Lower leg skin (tissue), 4 donors: ENCODE data around the gene CLIC1. TPM values are rescaled to one million over a fixed set of nuclear protein-coding genes. Genes with fewer than 3 reads are reported as not detected.

Experiments
- DNase-seq, 2 donors: peaks; one replicate each; pipeline ENCODE4 v3.0.0-alpha.2; 2019; ENCODE audit warnings: low spot score in 2 of 2
- H3K4me3 ChIP-seq: fragments of 200-600 bp; sonication (generic); 2 replicates; pipeline ENCODE4 v1.5.1; 2017; ENCODE audit warnings: mild to moderate bottlenecking, low read depth; ENCODE audit not compliant: poor library complexity, severe bottlenecking
- POLR2A ChIP-seq, 2 donors: fragments of 450-650 bp; IDR thresholded peaks; one replicate each; pipeline ENCODE4 v1.6.1; 2016 to 2017; ENCODE audit warnings: antibody characterized with exemption in 2 of 2, mild to moderate bottlenecking in 1 of 2, moderate library complexity in 1 of 2
- WGBS, 2 donors: methylation state at CpG; one replicate each; pipeline ENCODE4 v1.1.5; 2018; 5-methylcytosine and 5-hydroxymethylcytosine counted together
- intact Hi-C: fragments of 100-400 bp; cut with DNase I; formaldehyde crosslinking; loops from one replicate; pipeline ENCODE4 v1.15.0; 2023; ENCODE audit warnings: low total_unique reads
- total RNA-seq, 4 donors: library from RNA; depleted of rRNA; stranded (reverse); fragments of >200 nt; gene quantifications; one replicate each; pipeline ENCODE4 v1.1.0, GENCODE V29; 2016
- TF ChIP-seq, protein P1 (sequence below), 3 donors: fragments of 450-650 bp; IDR thresholded peaks; one replicate each; pipeline ENCODE4 v1.5.1; 2016; ENCODE audit warnings: antibody characterized with exemption in 3 of 3, mild to moderate bottlenecking in 3 of 3, moderate library complexity in 2 of 3

Gene CLIC1
- total RNA-seq, 4 donors from 2014 or later: 293 to 430 (median 393) TPM

DNA sequence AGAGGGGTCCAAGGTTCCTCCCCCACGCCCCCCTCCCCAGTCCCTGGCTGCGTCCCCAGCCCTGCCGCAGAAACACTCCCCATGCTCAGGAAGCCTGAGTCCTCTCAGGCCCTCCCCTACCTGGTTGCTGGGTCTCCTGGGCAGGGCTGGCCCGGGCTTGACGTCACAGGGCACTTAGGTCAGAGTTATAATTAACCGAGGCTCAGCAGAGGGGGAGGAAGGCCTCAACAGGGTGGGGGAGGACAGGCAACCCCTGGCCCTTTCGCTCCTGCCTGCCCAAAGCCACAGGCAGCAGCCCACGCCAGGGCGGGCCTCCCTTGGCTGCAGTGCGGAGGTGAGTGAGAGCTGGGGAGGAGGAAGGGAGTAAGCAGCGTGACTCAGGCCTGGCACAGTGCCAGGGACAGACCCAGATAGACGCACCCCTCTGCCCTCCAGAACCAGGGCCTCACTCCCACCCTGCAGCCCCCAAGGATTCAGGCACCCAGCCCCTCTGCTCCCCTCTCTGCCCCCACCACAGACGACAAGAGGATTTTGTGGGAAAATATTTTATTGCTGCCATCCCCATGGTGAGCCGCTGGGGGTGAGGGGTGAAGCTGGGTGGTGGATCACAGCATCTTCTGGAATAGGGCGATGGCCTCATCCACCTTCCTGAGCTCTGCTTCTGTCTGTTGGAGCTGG lies 40.8 kb upstream of the CLIC1 start, which contains the start of gene VWA7:
Gene VWA7, minus strand, starts transcription at position 340 of the 678 bp plus-strand sequence. CDS start 549 bp downstream, outside the sequence.
- no peak for TF ChIP-seq POLR2A (IDR thresholded peaks at IDR 0.05)
- TF ChIP-seq, protein P1, sequence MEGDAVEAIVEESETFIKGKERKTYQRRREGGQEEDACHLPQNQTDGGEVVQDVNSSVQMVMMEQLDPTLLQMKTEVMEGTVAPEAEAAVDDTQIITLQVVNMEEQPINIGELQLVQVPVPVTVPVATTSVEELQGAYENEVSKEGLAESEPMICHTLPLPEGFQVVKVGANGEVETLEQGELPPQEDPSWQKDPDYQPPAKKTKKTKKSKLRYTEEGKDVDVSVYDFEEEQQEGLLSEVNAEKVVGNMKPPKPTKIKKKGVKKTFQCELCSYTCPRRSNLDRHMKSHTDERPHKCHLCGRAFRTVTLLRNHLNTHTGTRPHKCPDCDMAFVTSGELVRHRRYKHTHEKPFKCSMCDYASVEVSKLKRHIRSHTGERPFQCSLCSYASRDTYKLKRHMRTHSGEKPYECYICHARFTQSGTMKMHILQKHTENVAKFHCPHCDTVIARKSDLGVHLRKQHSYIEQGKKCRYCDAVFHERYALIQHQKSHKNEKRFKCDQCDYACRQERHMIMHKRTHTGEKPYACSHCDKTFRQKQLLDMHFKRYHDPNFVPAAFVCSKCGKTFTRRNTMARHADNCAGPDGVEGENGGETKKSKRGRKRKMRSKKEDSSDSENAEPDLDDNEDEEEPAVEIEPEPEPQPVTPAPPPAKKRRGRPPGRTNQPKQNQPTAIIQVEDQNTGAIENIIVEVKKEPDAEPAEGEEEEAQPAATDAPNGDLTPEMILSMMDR (IDR thresholded peaks at IDR 0.05): peak in 1 of 3 donors; percentile 59
- no peak within 1 kb of the TSS for H3K4me3 ChIP-seq
- 11 to 13% methylated on average over 13 to 15 of the region's 15 CpGs for WGBS, 2 donors
- intact Hi-C loops: no loop called here
- DNase-seq: peak; percentile 52 to 91

DNA sequence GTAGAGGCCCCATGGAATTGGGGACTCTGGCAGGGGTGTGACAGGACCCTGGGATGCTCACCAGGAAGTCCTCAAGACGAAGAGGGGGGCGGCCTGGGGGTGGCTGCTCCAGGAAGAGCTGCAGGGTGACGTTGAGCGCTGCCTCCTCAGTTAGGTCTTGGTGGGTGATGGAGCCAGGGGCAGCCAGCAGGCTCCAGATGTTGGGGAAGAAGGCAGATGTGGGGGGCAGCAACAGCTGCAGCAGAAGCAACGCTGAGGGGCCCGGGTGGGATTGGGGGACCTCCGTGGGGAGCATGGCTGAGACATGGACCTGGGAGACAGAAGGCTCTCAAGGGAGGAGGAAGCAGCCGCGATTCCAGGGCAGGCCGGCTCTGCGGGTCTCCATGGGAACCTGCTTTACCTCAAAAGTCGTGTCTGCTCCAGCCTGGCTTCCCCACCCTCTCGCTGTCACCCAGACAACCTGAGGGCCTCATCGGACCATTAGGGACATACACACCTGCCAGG lies 40.2 kb upstream of the CLIC1 start:
- 32 to 38% methylated on average over 14 of the region's 14 CpGs for WGBS, 2 donors
- no peak for DNase-seq
- intact Hi-C loops: no loop called here
- TF ChIP-seq, protein P1 (IDR thresholded peaks at IDR 0.05): no peak
- no peak for TF ChIP-seq POLR2A (IDR thresholded peaks at IDR 0.05)
- H3K4me3 ChIP-seq: no peak overlapping the region

DNA sequence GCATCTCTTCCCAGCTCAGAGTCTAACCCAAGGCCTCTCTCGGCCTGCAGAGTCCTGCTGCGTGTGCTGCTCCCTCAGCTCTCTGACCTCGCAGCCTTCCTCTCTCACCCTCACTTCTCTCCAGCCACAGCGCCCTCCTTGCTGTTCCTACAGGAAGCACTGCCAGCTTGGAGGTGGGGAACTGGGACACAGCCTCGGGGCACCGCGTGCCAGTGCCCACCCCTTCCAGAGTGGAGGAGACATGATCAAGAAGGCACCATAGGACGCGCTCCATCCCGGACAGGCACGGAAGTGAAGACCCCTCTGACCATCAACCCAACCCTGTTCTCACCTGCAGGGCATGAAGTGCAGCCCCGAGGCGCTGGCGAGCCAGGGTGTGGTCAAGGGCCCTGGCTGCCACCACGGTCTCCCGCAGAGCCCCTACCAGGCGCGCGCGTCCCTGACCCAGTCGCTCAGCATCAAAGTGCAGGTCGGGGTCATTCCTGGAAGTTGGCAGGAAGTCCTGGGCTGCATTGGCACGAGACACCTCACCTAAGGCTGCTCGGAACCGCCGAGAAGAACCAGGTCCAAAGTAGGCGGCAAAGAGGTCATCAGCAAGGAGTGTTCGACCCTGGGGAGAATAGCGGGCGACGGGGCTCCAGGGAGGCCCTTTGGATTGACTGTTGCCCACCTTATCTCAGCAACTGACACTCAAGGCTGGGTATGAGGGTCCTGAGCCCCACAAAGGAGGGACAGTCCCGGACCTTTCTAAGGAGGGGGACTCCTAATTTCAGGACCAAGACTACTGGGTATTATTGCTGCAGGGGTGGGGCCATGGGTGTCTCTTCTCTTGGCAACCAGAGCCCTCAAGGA lies 39.5 kb upstream of the CLIC1 start:
- no peak for DNase-seq
- TF ChIP-seq POLR2A (IDR thresholded peaks at IDR 0.05): no peak
- TF ChIP-seq, protein P1 (IDR thresholded peaks at IDR 0.05): no peak
- intact Hi-C loops: no loop called here
- WGBS, 2 donors: 80% methylated on average over 32 of the region's 32 CpGs
- no peak overlapping the region for H3K4me3 ChIP-seq

DNA sequence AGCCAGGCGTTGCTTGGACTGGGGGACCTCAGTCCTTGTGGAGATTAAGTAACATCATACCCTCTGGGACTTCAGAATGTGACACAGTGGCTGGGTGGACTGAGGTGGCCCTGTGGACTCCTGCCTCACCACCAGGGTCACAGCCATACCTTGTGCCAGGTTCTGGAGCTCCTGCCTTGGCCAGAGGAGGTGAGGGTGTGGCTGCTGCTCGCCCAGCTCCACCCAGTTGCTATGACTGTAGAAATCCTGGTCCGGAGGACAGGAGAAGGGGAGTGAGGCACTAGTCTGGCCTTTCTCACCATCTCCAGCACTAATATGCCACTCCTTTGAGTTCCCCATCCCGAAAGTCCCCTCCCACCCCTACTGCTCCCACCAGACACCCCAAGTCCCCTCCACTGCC lies 38.9 kb upstream of the CLIC1 start:
- intact Hi-C loops: no loop called here
- WGBS, 2 donors: 46 to 54% methylated on average over 4 of the region's 4 CpGs
- no peak for DNase-seq
- TF ChIP-seq POLR2A (IDR thresholded peaks at IDR 0.05): no peak
- TF ChIP-seq, protein P1 (IDR thresholded peaks at IDR 0.05): no peak
- no peak overlapping the region for H3K4me3 ChIP-seq

DNA sequence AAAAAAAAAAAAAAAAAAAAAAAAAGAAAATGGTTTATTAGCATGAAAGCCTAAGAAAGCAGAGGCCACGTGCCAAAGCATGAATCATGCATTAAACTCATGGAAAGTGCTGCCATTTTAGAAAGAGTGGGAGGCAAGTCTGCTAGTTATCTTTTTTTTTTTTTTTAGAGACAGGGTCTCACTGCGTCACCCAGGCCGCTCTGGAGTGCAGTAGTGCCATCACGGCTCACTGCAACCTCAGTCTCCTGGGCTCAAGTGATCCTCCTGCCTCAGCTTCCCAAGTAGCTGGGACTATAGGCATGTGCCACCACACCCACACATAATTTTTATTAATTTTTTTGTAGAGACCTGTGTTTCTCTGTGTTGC lies 35.6 kb upstream of the CLIC1 start:
- intact Hi-C loops: no loop called here
- 66 to 71% methylated on average over 4 of the region's 4 CpGs for WGBS, 2 donors
- no peak overlapping the region for H3K4me3 ChIP-seq
- DNase-seq: no peak
- no peak for TF ChIP-seq POLR2A (IDR thresholded peaks at IDR 0.05)
- TF ChIP-seq, protein P1 (IDR thresholded peaks at IDR 0.05): no peak
